Bronchial epithelial cell (primary cell): ENCODE results near the gene TAF3. TPM values are rescaled to one million over a fixed set of nuclear protein-coding genes. Genes with fewer than 3 reads are reported as not detected.
A peak's percentile ranks its signal among the peaks of the same experiment; 100 is the strongest.

Source experiments
- DNase-seq: peaks from one replicate; pipeline ENCODE4 v3.0.0-alpha.2; 2010; ENCODE audit warnings: low read depth
- FAIRE-seq: peaks from 2 replicates; lab custom pipeline; 2011; peaks lifted over from hg19 to GRCh38; lab: Jason Lieb, UNC
- H3K27me3 ChIP-seq: 2 replicates; pipeline ENCODE4 v1.5.1; 2011; ENCODE audit warnings: low read length; ENCODE audit not compliant: control insufficient read depth, insufficient read depth
- H3K36me3 ChIP-seq: 2 replicates; pipeline ENCODE4 v1.5.1; 2011; ENCODE audit warnings: low read length; ENCODE audit not compliant: control insufficient read depth, insufficient read depth
- H3K4me3 ChIP-seq: 2 replicates; pipeline ENCODE4 v1.5.1; 2011; ENCODE audit warnings: mild to moderate bottlenecking, low read depth, low read length, control low read depth
- CTCF ChIP-seq: IDR thresholded peaks from 2 replicates; pipeline ENCODE4 v1.5.1; 2011; ENCODE audit warnings: mild to moderate bottlenecking, moderate library complexity, low read length, control low read depth, inconsistent platforms; ENCODE audit not compliant: insufficient read depth, severe bottlenecking
- total RNA-seq: library from RNA; depleted of rRNA; stranded (reverse); fragments of >200 nt; gene quantifications from 2 replicates; pipeline ENCODE4 v1.2.1, GENCODE V29; 2014

Gene TAF3
- total RNA-seq, 1 donor from 2014 or later = 1.3 TPM

GRCh38 chr10:8063128-8063908, 245.0 kb downstream of the TAF3 start:
- FAIRE-seq = no peak

GRCh38 chr10:8063935-8064334, 245.6 kb downstream of the TAF3 start:
- H3K27me3 ChIP-seq = peaks cover 18% of the 10 kb centered on the region
- no peak for TF ChIP-seq CTCF
- DNase-seq = no peak
- FAIRE-seq = no peak
- no peaks in the 10 kb centered on the region for H3K36me3 ChIP-seq
- no peak overlapping the region for H3K4me3 ChIP-seq

More at GRCh38 chr10:8063128-8063908, 245.0 kb downstream of the TAF3 start:
- no peak for TF ChIP-seq CTCF
- DNase-seq = no peak
- peaks cover 22% of the 10 kb centered on the region for H3K27me3 ChIP-seq
- no peaks in the 10 kb centered on the region for H3K36me3 ChIP-seq
- H3K4me3 ChIP-seq = no peak overlapping the region

- no peaks in the 10 kb centered on the region for H3K36me3 ChIP-seq
- H3K27me3 ChIP-seq = peaks cover 13% of the 10 kb centered on the region
- DNase-seq = no peak
- no peak for FAIRE-seq
- no peak for TF ChIP-seq CTCF
- no peak overlapping the region for H3K4me3 ChIP-seq
These were observed 246.1 kb downstream of the TAF3 start for GRCh38 chr10:8064436-8064835.

- Histone ChIP-seq H3K4me3 (no peak overlapping the region), H3K36me3 (no peaks in the 10 kb centered on the region), H3K27me3 (peaks cover 10% of the 10 kb centered on the region)
- TF ChIP-seq CTCF = no peak
- DNase-seq (peak; percentile 84), FAIRE-seq (no peak)
These were observed 247.3 kb downstream of the TAF3 start for GRCh38 chr10:8065651-8066050.

- Histone ChIP-seq H3K27me3 (peaks cover 10% of the 10 kb centered on the region), H3K4me3 (no peak overlapping the region), H3K36me3 (no peaks in the 10 kb centered on the region)
- FAIRE-seq = no peak
- no peak for DNase-seq
- no peak for TF ChIP-seq CTCF
These were observed 247.8 kb downstream of the TAF3 start for GRCh38 chr10:8066124-8066523.

Other genes starting within 250 kb of the TAF3 start
- gene ITIH5, start 151.5 kb upstream of the TAF3 start, total RNA-seq = not detected in 2 replicates
- not detected in 2 replicates for gene ITIH2, start 115.2 kb upstream of the TAF3 start, total RNA-seq
- gene KIN, start 30.5 kb upstream of the TAF3 start, total RNA-seq = 2.9 and 4.6 TPM in 2 replicates
- gene ATP5F1C, start 30.3 kb upstream of the TAF3 start, total RNA-seq = 153 and 165 TPM in 2 replicates
- gene GATA3, start 236.2 kb downstream of the TAF3 start, total RNA-seq = under 0.01 TPM in 1 of 2 replicates, not detected in the other